Measurements from ENCODE around the gene ZPLD1.

ZPLD1 gene

GRCh38 chr3:102451543-102451942 lies 16.7 kb downstream of the ZPLD1 start:
- no peaks in the 10 kb centered on the region for H3K27me3 ChIP-seq (ENCODE audit: insufficient read depth, low read length, poor library complexity, severe bottlenecking)
- H3K4me1 ChIP-seq (ENCODE audit: insufficient read depth, low read length, poor library complexity, severe bottlenecking), result no peaks in the 10 kb centered on the region
- H2AFZ ChIP-seq (ENCODE audit: low read length), result no peak overlapping the region
- TF ChIP-seq, protein P1, sequence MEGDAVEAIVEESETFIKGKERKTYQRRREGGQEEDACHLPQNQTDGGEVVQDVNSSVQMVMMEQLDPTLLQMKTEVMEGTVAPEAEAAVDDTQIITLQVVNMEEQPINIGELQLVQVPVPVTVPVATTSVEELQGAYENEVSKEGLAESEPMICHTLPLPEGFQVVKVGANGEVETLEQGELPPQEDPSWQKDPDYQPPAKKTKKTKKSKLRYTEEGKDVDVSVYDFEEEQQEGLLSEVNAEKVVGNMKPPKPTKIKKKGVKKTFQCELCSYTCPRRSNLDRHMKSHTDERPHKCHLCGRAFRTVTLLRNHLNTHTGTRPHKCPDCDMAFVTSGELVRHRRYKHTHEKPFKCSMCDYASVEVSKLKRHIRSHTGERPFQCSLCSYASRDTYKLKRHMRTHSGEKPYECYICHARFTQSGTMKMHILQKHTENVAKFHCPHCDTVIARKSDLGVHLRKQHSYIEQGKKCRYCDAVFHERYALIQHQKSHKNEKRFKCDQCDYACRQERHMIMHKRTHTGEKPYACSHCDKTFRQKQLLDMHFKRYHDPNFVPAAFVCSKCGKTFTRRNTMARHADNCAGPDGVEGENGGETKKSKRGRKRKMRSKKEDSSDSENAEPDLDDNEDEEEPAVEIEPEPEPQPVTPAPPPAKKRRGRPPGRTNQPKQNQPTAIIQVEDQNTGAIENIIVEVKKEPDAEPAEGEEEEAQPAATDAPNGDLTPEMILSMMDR (conservative IDR thresholded peaks at IDR 0.05; ENCODE audit: low read length), result no peak
- TF ChIP-seq EZH2phosphoT487 (IDR thresholded peaks at IDR 0.05; ENCODE audit: borderline replicate concordance), result no peak
- no peak overlapping the region for H3K4me3 ChIP-seq (ENCODE audit: low read length, poor library complexity, severe bottlenecking)
- no peaks in the 10 kb centered on the region for H3F3A ChIP-seq (ENCODE audit: low read depth)
- no peak overlapping the region for H3K4me2 ChIP-seq (ENCODE audit: low read depth, low read length, poor library complexity, severe bottlenecking)
- no peaks in the 10 kb centered on the region for H3K9me2 ChIP-seq (replicated peaks; ENCODE audit: low read depth, low read length)
- H4K20me1 ChIP-seq (ENCODE audit: insufficient read depth, low read length, poor library complexity, severe bottlenecking), result no peaks in the 10 kb centered on the region
- no peaks in the 10 kb centered on the region for H3K36me3 ChIP-seq (ENCODE audit: insufficient read depth, low read length)
- H3K9ac ChIP-seq (ENCODE audit: low read depth, low read length, poor library complexity, severe bottlenecking), result no peak overlapping the region
- H3K9me3 ChIP-seq (ENCODE audit: insufficient read depth, low read depth, low read length), result no peaks in the 10 kb centered on the region
- no peaks in the 10 kb centered on the region for H3K79me2 ChIP-seq (ENCODE audit: insufficient read depth, low read length)

DNA sequence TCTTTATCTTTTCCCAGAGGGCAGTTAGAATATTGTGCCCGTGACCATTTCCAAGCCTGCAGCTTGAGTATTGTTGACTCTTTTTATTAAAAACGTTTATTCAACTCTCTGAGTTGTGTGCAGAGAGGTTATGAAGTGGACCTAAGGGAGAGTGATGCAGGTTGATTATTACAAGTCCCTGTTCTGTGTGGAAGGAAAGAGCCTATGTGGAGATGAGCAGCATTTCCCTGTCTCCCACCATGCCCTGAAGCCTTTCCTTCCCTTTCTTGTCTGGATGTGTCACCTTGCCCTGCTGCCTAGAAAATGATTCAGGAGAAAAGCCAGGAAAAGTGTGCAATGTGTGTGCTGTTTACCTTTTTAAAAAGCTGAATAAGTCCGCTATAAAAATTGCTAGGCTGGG lies 19.4 kb downstream of the ZPLD1 start:
- Histone ChIP-seq H3K4me1 (ENCODE audit: insufficient read depth, low read length, poor library complexity, severe bottlenecking) (no peaks in the 10 kb centered on the region), H2AFZ (ENCODE audit: low read length) (no peak overlapping the region), H3K79me2 (ENCODE audit: insufficient read depth, low read length) (no peaks in the 10 kb centered on the region), H3K9me3 (ENCODE audit: insufficient read depth, low read depth, low read length) (no peaks in the 10 kb centered on the region), H3F3A (ENCODE audit: low read depth) (no peaks in the 10 kb centered on the region), H4K20me1 (ENCODE audit: insufficient read depth, low read length, poor library complexity, severe bottlenecking) (no peaks in the 10 kb centered on the region), H3K4me3 (ENCODE audit: low read length, poor library complexity, severe bottlenecking) (no peak overlapping the region), H3K27me3 (ENCODE audit: insufficient read depth, low read length, poor library complexity, severe bottlenecking) (no peaks in the 10 kb centered on the region), H3K9ac (ENCODE audit: low read depth, low read length, poor library complexity, severe bottlenecking) (no peak overlapping the region), H3K4me2 (ENCODE audit: low read depth, low read length, poor library complexity, severe bottlenecking) (no peak overlapping the region), H3K9me2 (replicated peaks; ENCODE audit: low read depth, low read length) (no peaks in the 10 kb centered on the region), H3K36me3 (ENCODE audit: insufficient read depth, low read length) (no peaks in the 10 kb centered on the region)
- no peak for TF ChIP-seq EZH2phosphoT487 (IDR thresholded peaks at IDR 0.05; ENCODE audit: borderline replicate concordance)
- TF ChIP-seq, protein P1 (conservative IDR thresholded peaks at IDR 0.05; ENCODE audit: low read length), result no peak

GRCh38 chr3:102457644-102458043 lies 22.8 kb downstream of the ZPLD1 start:
- no peaks in the 10 kb centered on the region for H3K9me2 ChIP-seq (replicated peaks; ENCODE audit: low read depth, low read length)
- no peaks in the 10 kb centered on the region for H4K20me1 ChIP-seq (ENCODE audit: insufficient read depth, low read length, poor library complexity, severe bottlenecking)

More at GRCh38 chr3:102457644-102458043, 22.8 kb downstream of the ZPLD1 start:
- no peaks in the 10 kb centered on the region for H3K79me2 ChIP-seq (ENCODE audit: insufficient read depth, low read length)
- no peaks in the 10 kb centered on the region for H3K27me3 ChIP-seq (ENCODE audit: insufficient read depth, low read length, poor library complexity, severe bottlenecking)
- H3K36me3 ChIP-seq (ENCODE audit: insufficient read depth, low read length), result no peaks in the 10 kb centered on the region
- no peak overlapping the region for H3K4me3 ChIP-seq (ENCODE audit: low read length, poor library complexity, severe bottlenecking)
- no peaks in the 10 kb centered on the region for H3F3A ChIP-seq (ENCODE audit: low read depth)
- no peaks in the 10 kb centered on the region for H3K9me3 ChIP-seq (ENCODE audit: insufficient read depth, low read depth, low read length)
- H3K9ac ChIP-seq (ENCODE audit: low read depth, low read length, poor library complexity, severe bottlenecking), result no peak overlapping the region
- no peaks in the 10 kb centered on the region for H3K4me1 ChIP-seq (ENCODE audit: insufficient read depth, low read length, poor library complexity, severe bottlenecking)
- no peak overlapping the region for H3K4me2 ChIP-seq (ENCODE audit: low read depth, low read length, poor library complexity, severe bottlenecking)
- TF ChIP-seq, protein P1 (conservative IDR thresholded peaks at IDR 0.05; ENCODE audit: low read length), result no peak
- no peak for TF ChIP-seq EZH2phosphoT487 (IDR thresholded peaks at IDR 0.05; ENCODE audit: borderline replicate concordance)
- H2AFZ ChIP-seq (ENCODE audit: low read length), result no peak overlapping the region
